IMR-90 (cell line): Measurements from ENCODE around the gene HOXB6. TPM values are rescaled to one million over a fixed set of nuclear protein-coding genes. Genes with fewer than 3 reads are reported as not detected.

Experiments used
- ATAC-seq: fragments of 200-7000 bp; cut with Tn5 transposase; 2 replicates; pipeline ENCODE4 v1.9.1; 2020; ENCODE audit warnings: low read depth, mild to moderate bottlenecking, moderate library complexity
- BruUV-seq: library from RNA; stranded (reverse); fragments of 400-500 nt; replicated peaks from 2 replicates; lab custom pipeline; 2021; lab: Mats Ljungman, UMichigan
- CTCF ChIA-PET: fragments of 300-600 bp; formaldehyde crosslinking; extraction: SDS; loops from one replicate; lab custom pipeline; 2021; ENCODE audit warnings: antibody characterized with exemption; lab: Yijun Ruan, JAX
- POLR2A ChIA-PET: fragments of 300-600 bp; sonication (Branson Sonifier 250); formaldehyde crosslinking; loops from one replicate; lab custom pipeline; 2022; ENCODE audit warnings: antibody characterized with exemption; ENCODE audit not compliant: unreplicated experiment; lab: Charles Lee
- DNase-seq: peaks from one replicate; pipeline ENCODE4 v3.0.0; 2013
- H2AFZ ChIP-seq: replicated peaks from 2 replicates; pipeline ENCODE3; 2013; ENCODE audit warnings: low read length, mild to moderate bottlenecking; ENCODE audit not compliant: poor library complexity
- H2AK5ac ChIP-seq: 2 replicates; pipeline ENCODE4 v1.6.1; 2013; ENCODE audit warnings: low read depth, low read length, inconsistent platforms
- H2AK9ac ChIP-seq: replicated peaks from 2 replicates; pipeline ENCODE3; 2013; ENCODE audit warnings: mild to moderate bottlenecking, low read depth, low read length, moderate library complexity; ENCODE audit not compliant: poor library complexity
- H2BK120ac ChIP-seq: 2 replicates; pipeline ENCODE4 v1.6.1; 2013; ENCODE audit warnings: low read depth, low read length, inconsistent platforms
- H2BK15ac ChIP-seq: 3 replicates; pipeline ENCODE4 v1.6.1; 2013; ENCODE audit warnings: low read depth, low read length, inconsistent platforms
- H2BK20ac ChIP-seq: 2 replicates; pipeline ENCODE4 v1.6.1; 2013; ENCODE audit warnings: low read depth, mild to moderate bottlenecking, inconsistent platforms, low read length, moderate library complexity
- H2BK5ac ChIP-seq: 2 replicates; pipeline ENCODE4 v1.6.1; 2013; ENCODE audit warnings: mild to moderate bottlenecking, low read depth, low read length, inconsistent platforms; ENCODE audit not compliant: poor library complexity, severe bottlenecking
- H3K14ac ChIP-seq: replicated peaks from 2 replicates; pipeline ENCODE4 v1.6.1; 2013; ENCODE audit warnings: low read depth, low read length, inconsistent platforms
- H3K18ac ChIP-seq: 2 replicates; pipeline ENCODE4 v1.6.1; 2013; ENCODE audit warnings: low read depth, low read length, control low read depth
- H3K23ac ChIP-seq: 2 replicates; pipeline ENCODE4 v1.6.1; 2013; ENCODE audit warnings: low read depth, low read length, inconsistent platforms
- H3K27ac ChIP-seq: 2 replicates; pipeline ENCODE4 v1.5.1; 2013; ENCODE audit warnings: mild to moderate bottlenecking, control low read depth, low read length; ENCODE audit not compliant: insufficient read depth
- H3K27me3 ChIP-seq: 2 replicates; pipeline ENCODE4 v1.6.1; 2013; ENCODE audit warnings: low read length; ENCODE audit not compliant: control insufficient read depth, insufficient read depth
- H3K36me3 ChIP-seq: 2 replicates; pipeline ENCODE4 v1.6.1; 2013; ENCODE audit warnings: low read length, mixed read lengths; ENCODE audit not compliant: control insufficient read depth, insufficient read depth
- H3K4ac ChIP-seq: 2 replicates; pipeline ENCODE4 v1.6.1; 2013; ENCODE audit warnings: low read depth, low read length, inconsistent platforms
- H3K4me1 ChIP-seq: 2 replicates; pipeline ENCODE4 v1.6.1; 2013; ENCODE audit warnings: low read length, mixed read lengths; ENCODE audit not compliant: control insufficient read depth, insufficient read depth
- H3K4me2 ChIP-seq: 2 replicates; pipeline ENCODE4 v1.6.1; 2013; ENCODE audit warnings: low read depth, mild to moderate bottlenecking, control low read depth, low read length, moderate library complexity
- H3K4me3 ChIP-seq: 2 replicates; pipeline ENCODE4 v1.5.1; 2013; ENCODE audit warnings: low read depth, mild to moderate bottlenecking, control low read depth, low read length, moderate library complexity; ENCODE audit not compliant: insufficient read depth
- H3K56ac ChIP-seq: 2 replicates; pipeline ENCODE4 v1.6.1; 2013; ENCODE audit warnings: low read length, inconsistent platforms; ENCODE audit not compliant: insufficient read depth; ENCODE audit errors: extremely low read depth
- H3K79me1 ChIP-seq, 2 experiments: 2 replicates each; pipeline ENCODE4 v1.6.1; 2013; ENCODE audit warnings: low read length in 2 of 2, inconsistent platforms in 1 of 2, low read depth in 1 of 2
- H3K9ac ChIP-seq: 2 replicates; pipeline ENCODE4 v1.6.1; 2013; ENCODE audit warnings: low read depth, low read length, control low read depth
- H3K9me1 ChIP-seq: 2 replicates; pipeline ENCODE4 v1.6.1; 2013; ENCODE audit warnings: low read length, inconsistent platforms; ENCODE audit not compliant: insufficient read depth
- H3K9me3 ChIP-seq: 2 replicates; pipeline ENCODE4 v1.6.1; 2013; ENCODE audit warnings: low read length; ENCODE audit not compliant: control insufficient read depth, insufficient read depth
- H4K20me1 ChIP-seq: 2 replicates; pipeline ENCODE4 v1.6.1; 2013; ENCODE audit warnings: low read length, inconsistent platforms; ENCODE audit not compliant: insufficient read depth
- H4K5ac ChIP-seq: 2 replicates; pipeline ENCODE4 v1.6.1; 2013; ENCODE audit warnings: mild to moderate bottlenecking, low read depth, low read length, control low read depth
- H4K8ac ChIP-seq, 2 experiments: 2 replicates each; pipeline ENCODE4 v1.6.1; 2013; ENCODE audit warnings: low read depth in 2 of 2, low read length in 2 of 2, control low read depth in 1 of 2, inconsistent platforms in 1 of 2
- H4K91ac ChIP-seq: 2 replicates; pipeline ENCODE4 v1.6.1; 2013; ENCODE audit warnings: low read depth, low read length, inconsistent platforms; ENCODE audit not compliant: insufficient read depth
- BHLHE40 ChIP-seq: fragments of 150-350 bp; IDR thresholded peaks from 2 replicates; pipeline ENCODE4 v1.6.1; 2016; ENCODE audit warnings: mild to moderate bottlenecking, low read depth, low read length
- CEBPB ChIP-seq: IDR thresholded peaks from 2 replicates; pipeline ENCODE4 v1.6.1; 2012; ENCODE audit warnings: low read depth, low read length, improper control_type of control experiment
- CHD1 ChIP-seq: IDR thresholded peaks from 2 replicates; pipeline ENCODE4 v1.6.1; 2012; ENCODE audit warnings: low read depth, low read length, improper control_type of control experiment
- MAFK ChIP-seq: IDR thresholded peaks from 2 replicates; pipeline ENCODE4 v1.6.1; 2012; ENCODE audit warnings: low read depth, low read length, improper control_type of control experiment
- MAZ ChIP-seq: IDR thresholded peaks from 2 replicates; pipeline ENCODE4 v1.6.1; 2012; ENCODE audit warnings: low read depth, mild to moderate bottlenecking, low read length, improper control_type of control experiment, moderate library complexity, borderline replicate concordance
- MXI1 ChIP-seq: IDR thresholded peaks from 2 replicates; pipeline ENCODE4 v1.6.1; 2012; ENCODE audit warnings: low read depth, mild to moderate bottlenecking, low read length, moderate library complexity, borderline replicate concordance
- NFE2L2 ChIP-seq: fragments of 150-350 bp; IDR thresholded peaks from 2 replicates; pipeline ENCODE4 v1.6.1; 2016; ENCODE audit warnings: low read depth, mild to moderate bottlenecking, low read length
- POLR2A ChIP-seq: IDR thresholded peaks from 2 replicates; pipeline ENCODE4 v1.6.1; 2012; ENCODE audit warnings: mild to moderate bottlenecking, low read depth, low read length
- RAD21 ChIP-seq: IDR thresholded peaks from 2 replicates; pipeline ENCODE4 v1.6.1; 2012; ENCODE audit warnings: low read length, improper control_type of control experiment
- RCOR1 ChIP-seq: IDR thresholded peaks from 2 replicates; pipeline ENCODE4 v1.6.1; 2012; ENCODE audit warnings: mild to moderate bottlenecking, low read length, improper control_type of control experiment; ENCODE audit not compliant: insufficient replicate concordance
- RFX5 ChIP-seq: IDR thresholded peaks from 2 replicates; pipeline ENCODE4 v1.8.0; 2012; ENCODE audit warnings: low read depth, mild to moderate bottlenecking, low read length, moderate library complexity
- SMC3 ChIP-seq: fragments of 150-350 bp; IDR thresholded peaks from 2 replicates; pipeline ENCODE4 v1.6.1; 2016; ENCODE audit warnings: low read depth, mild to moderate bottlenecking, antibody characterized with exemption, low read length, moderate library complexity
- USF2 ChIP-seq: fragments of 150-350 bp; IDR thresholded peaks from 2 replicates; pipeline ENCODE4 v1.6.1; 2017; ENCODE audit warnings: mild to moderate bottlenecking, antibody characterized with exemption, low read length, low read depth
- WGBS, 2 experiments: methylation state at CpG; one replicate each; pipeline versions ENCODE4 v1.1.5 to v1.1.7; 2013; ENCODE audit warnings: missing lambda C conversion rate in 2 of 2; ENCODE audit not compliant: insufficient read length in 1 of 2; ENCODE audit errors: extremely low coverage in 2 of 2; 5-methylcytosine and 5-hydroxymethylcytosine counted together
- dilution Hi-C: fragments of 300-500 bp; cut with HindIII; formaldehyde crosslinking; loops from one replicate; pipeline ENCODE4 v1.14.3; 2018; ENCODE audit warnings: low sequenced_read_pairs; ENCODE audit not compliant: unreplicated experiment
- in situ Hi-C: fragments of 300-500 bp; cut with MboI; formaldehyde crosslinking; loops from 3 replicates; pipeline ENCODE4 v1.14.3; 2019; ENCODE audit warnings: low sequenced_read_pairs, inconsistent platforms, mixed read lengths
- intact Hi-C: fragments of 100-400 bp; cut with micrococcal nuclease; formaldehyde crosslinking; loops from 2 replicates; pipeline ENCODE4 v1.10.0; 2022
- polyA plus RNA-seq, 3 experiments: library from polyadenylated mRNA; depleted of rRNA; stranded (reverse); fragments of >200 nt; gene quantifications; 2 replicates each; pipeline ENCODE4 v1.2.3, GENCODE V29; 2012; ENCODE audit warnings: low replicate concordance in 1 of 3
- total RNA-seq: library from RNA; depleted of rRNA; stranded (reverse); fragments of >200 nt; gene quantifications from 2 replicates; pipeline ENCODE4 v1.2.3, GENCODE V29; 2012

The HOXB6 gene
- total and polyA plus RNA-seq, 2 of the 4 experiments (the other 2 are of a cell fraction): 11.1 to 42.2 TPM

DNA sequence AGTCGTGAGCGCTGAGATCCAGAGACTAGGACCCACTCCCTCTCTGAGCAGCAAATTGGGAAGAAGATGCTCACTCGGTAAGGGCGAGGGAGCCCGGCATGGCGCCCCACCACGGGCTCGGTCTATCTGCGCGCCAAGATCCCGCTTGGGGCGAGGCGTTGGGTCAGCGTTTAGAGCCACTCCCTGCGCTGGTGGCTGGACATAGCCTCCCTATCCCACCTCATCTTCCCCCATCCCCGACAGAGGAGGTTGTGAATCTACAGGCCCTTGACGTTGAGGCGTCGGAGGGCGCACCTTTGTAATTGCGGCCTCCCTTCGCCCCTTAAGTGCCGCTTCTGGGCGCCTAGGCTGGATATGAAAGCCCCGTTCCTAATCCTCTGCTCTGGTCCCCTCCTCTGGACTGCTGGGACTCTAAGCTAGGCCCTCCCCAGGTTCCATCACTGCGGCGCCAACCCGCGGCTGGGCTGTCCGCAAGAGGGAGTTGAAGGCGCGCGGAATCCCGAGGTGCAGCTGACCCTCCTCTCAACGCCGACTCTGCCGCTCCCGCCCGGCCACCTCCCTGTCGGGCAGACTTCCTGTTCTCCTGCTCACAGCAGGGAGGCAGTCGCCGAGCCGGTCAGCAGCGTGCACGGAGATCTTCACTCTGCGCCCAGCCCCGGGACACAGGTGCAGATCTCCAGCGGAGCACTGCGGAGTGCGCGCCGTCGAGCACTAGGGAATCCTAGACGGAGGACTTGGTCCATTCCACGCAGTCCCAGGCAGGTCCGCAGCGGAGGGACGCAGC lies 37.5 kb upstream of the HOXB6 start:
- dilution Hi-C loops: no loop called here
- POLR2A ChIA-PET: no interaction called here
- WGBS, 2 experiments: 5% methylated on average over 35 of the region's 58 CpGs; no CpG with 5 or more reads in 1 of the 2 experiments

More for the DNA sequence above, 37.5 kb upstream of the HOXB6 start:
- in situ Hi-C loops (loop anchor here (10.0 kb wide), 1 partner anchor 63 kb away; no protein-coding TSS in a partner anchor), intact Hi-C loops (no loop called here)
- no peak overlapping the region for H3K56ac ChIP-seq
- no peak overlapping the region for H3K9ac ChIP-seq
- no peak overlapping the region for H2AK5ac ChIP-seq
- H2BK120ac ChIP-seq: no peak overlapping the region
- no peak overlapping the region for H2BK5ac ChIP-seq
- H2AK9ac ChIP-seq: no peak overlapping the region
- H3K27me3 ChIP-seq: peaks cover 99% of the 10 kb centered on the region
- H3K36me3 ChIP-seq: no peaks in the 10 kb centered on the region
- no peaks in the 10 kb centered on the region for H3K9me1 ChIP-seq
- H3K18ac ChIP-seq: no peak overlapping the region
- ATAC-seq: no peak
- H3K4ac ChIP-seq: no peak overlapping the region
- H3K4me1 ChIP-seq: no peaks in the 10 kb centered on the region
- no peak overlapping the region for H4K5ac ChIP-seq
- no peak overlapping the region for H4K8ac ChIP-seq
- no peak overlapping the region for H3K14ac ChIP-seq
- H3K27ac ChIP-seq: no peak overlapping the region
- CTCF ChIA-PET: no interaction called here
- no peaks in the 10 kb centered on the region for H4K20me1 ChIP-seq
- no peaks in the 10 kb centered on the region for H3K79me1 ChIP-seq
- TF ChIP-seq RCOR1: no peak
- no peak for TF ChIP-seq MAZ
- TF ChIP-seq RFX5: no peak
- no peak for TF ChIP-seq SMC3
- TF ChIP-seq POLR2A: no peak
- TF ChIP-seq CHD1: no peak
- no peak for TF ChIP-seq USF2
- TF ChIP-seq MXI1: no peak
- no peak for TF ChIP-seq CEBPB
- TF ChIP-seq NFE2L2: no peak
- TF ChIP-seq RAD21: no peak
- no peak for TF ChIP-seq MAFK
- TF ChIP-seq BHLHE40: no peak
- H3K23ac ChIP-seq: no peak overlapping the region
- H2BK15ac ChIP-seq: no peak overlapping the region
- no peak overlapping the region for H3K4me2 ChIP-seq
- H3K9me3 ChIP-seq: peaks cover 11% of the 10 kb centered on the region
- no peak overlapping the region for H4K91ac ChIP-seq
- no peak overlapping the region for H2AFZ ChIP-seq
- no peak overlapping the region for H2BK20ac ChIP-seq
- DNase-seq: no peak
- no peak overlapping the region for H3K4me3 ChIP-seq
- no TSS peak for BruUV-seq
